Erythroblast (primary cell): ENCODE measurements around the gene IER5L.

Experiments
- GATA1 ChIP-seq: IDR thresholded peaks from 2 replicates; pipeline ENCODE4 v1.6.1; 2011; ENCODE audit warnings: low read depth, mild to moderate bottlenecking, control low read depth, low read length, moderate library complexity
- POLR2A ChIP-seq: IDR thresholded peaks from 2 replicates; pipeline ENCODE4 v1.6.1; 2011; ENCODE audit warnings: mild to moderate bottlenecking, low read length

- TF ChIP-seq POLR2A (no peak), GATA1 (no peak)
Measured at GRCh38 chr9:129191234-129191633, 13.2 kb upstream of the IER5L start.
